Mucosa of descending colon (tissue), 3 donors: ENCODE data around the gene BCL11B. TPM values are rescaled to one million over a fixed set of nuclear protein-coding genes. Genes with fewer than 3 reads are reported as not detected.

ENCODE experiments used
- ATAC-seq: fragments of 200-7000 bp; cut with Tn5 transposase; one replicate; pipeline ENCODE4 v1.9.1; 2020; ENCODE audit warnings: mild to moderate bottlenecking, moderate library complexity
- DNase-seq, 3 donors: peaks; one replicate each; pipeline ENCODE4 v3.0.0-alpha.2; 2020
- H3K36me3 ChIP-seq: fragments of 200-600 bp; one replicate; pipeline ENCODE4 v1.8.0; 2021; ENCODE audit warnings: low read depth, mild to moderate bottlenecking
- H3K4me1 ChIP-seq: fragments of 200-600 bp; one replicate; pipeline ENCODE4 v1.8.0; 2021; ENCODE audit warnings: low read depth, mild to moderate bottlenecking
- H3K4me3 ChIP-seq: fragments of 200-600 bp; one replicate; pipeline ENCODE4 v1.8.0; 2021; ENCODE audit warnings: mild to moderate bottlenecking
- H3K9me3 ChIP-seq: fragments of 200-600 bp; one replicate; pipeline ENCODE4 v1.8.0; 2021; ENCODE audit warnings: mild to moderate bottlenecking
- intact Hi-C, 2 donors: fragments of 100-400 bp; cut with DNase I in 1 of 2; cut with micrococcal nuclease in 1 of 2; formaldehyde crosslinking; loops; one replicate each; pipeline versions ENCODE4 v1.11.0 to v1.11.1; 2022; cut with DNase I, micrococcal nuclease
- long read RNA-seq, 2 donors: library from polyadenylated mRNA; unstranded; transcript quantifications; one replicate each; pipeline ENCODE4 v2.0.0, GENCODE V29; 2019 to 2021
- total RNA-seq, 3 donors: library from RNA; stranded (reverse); fragmentation: NEBNext Ultra II Directional in 2 of 3; extraction: Animal tissue kit (Norgen Biotek cat#: 25700) in 2 of 3; gene quantifications; one replicate each; pipeline versions ENCODE4 v1.2.1 to v1.2.4, GENCODE V29; 2021 to 2023
- TF ChIP-seq, protein P1 (sequence below): fragments of 200-600 bp; IDR thresholded peaks from one replicate; pipeline ENCODE4 v1.8.0; 2022; ENCODE audit warnings: antibody characterized with exemption, mild to moderate bottlenecking
- donor health status: DM: no; HTN: no; CAD: no; lungs with moderate emphysema.
- donor health status: DM: no; HTN: no; CAD: no.
- donor health status: DM: no; HTN: yes; CAD: no.

The BCL11B gene
- 1 to 10 TPM; 2.5 to 5.6 (median 4.9) TPM for total RNA-seq
- long read RNA-seq, donor 1, result 0 reads
- long read RNA-seq, donor 2, partial matches to known transcripts, result 1 of 2 reads
- long read RNA-seq, donor 2, other reads (novel, unspliced or antisense), result 1 of 2 reads

- peak; percentile 64 for ATAC-seq
- H3K36me3 ChIP-seq, result no peaks in the 10 kb centered on the region
- H3K9me3 ChIP-seq, result no peaks in the 10 kb centered on the region
- DNase-seq, result peak; percentile 88 to 92 (median 90)
- TF ChIP-seq, protein P1, sequence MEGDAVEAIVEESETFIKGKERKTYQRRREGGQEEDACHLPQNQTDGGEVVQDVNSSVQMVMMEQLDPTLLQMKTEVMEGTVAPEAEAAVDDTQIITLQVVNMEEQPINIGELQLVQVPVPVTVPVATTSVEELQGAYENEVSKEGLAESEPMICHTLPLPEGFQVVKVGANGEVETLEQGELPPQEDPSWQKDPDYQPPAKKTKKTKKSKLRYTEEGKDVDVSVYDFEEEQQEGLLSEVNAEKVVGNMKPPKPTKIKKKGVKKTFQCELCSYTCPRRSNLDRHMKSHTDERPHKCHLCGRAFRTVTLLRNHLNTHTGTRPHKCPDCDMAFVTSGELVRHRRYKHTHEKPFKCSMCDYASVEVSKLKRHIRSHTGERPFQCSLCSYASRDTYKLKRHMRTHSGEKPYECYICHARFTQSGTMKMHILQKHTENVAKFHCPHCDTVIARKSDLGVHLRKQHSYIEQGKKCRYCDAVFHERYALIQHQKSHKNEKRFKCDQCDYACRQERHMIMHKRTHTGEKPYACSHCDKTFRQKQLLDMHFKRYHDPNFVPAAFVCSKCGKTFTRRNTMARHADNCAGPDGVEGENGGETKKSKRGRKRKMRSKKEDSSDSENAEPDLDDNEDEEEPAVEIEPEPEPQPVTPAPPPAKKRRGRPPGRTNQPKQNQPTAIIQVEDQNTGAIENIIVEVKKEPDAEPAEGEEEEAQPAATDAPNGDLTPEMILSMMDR, result no peak
- H3K4me3 ChIP-seq, result peak within 1 kb of the TSS; percentile 40
- intact Hi-C loops, result no loop called here
- peaks cover 17% of the 10 kb centered on the region for H3K4me1 ChIP-seq
Observed at GRCh38 chr14:99271951-99272631, at the start of gene BCL11B. TSS of gene BCL11B (minus strand) at chr14:99272197. CDS start at chr14:99271218, 979 bp downstream.

DNA sequence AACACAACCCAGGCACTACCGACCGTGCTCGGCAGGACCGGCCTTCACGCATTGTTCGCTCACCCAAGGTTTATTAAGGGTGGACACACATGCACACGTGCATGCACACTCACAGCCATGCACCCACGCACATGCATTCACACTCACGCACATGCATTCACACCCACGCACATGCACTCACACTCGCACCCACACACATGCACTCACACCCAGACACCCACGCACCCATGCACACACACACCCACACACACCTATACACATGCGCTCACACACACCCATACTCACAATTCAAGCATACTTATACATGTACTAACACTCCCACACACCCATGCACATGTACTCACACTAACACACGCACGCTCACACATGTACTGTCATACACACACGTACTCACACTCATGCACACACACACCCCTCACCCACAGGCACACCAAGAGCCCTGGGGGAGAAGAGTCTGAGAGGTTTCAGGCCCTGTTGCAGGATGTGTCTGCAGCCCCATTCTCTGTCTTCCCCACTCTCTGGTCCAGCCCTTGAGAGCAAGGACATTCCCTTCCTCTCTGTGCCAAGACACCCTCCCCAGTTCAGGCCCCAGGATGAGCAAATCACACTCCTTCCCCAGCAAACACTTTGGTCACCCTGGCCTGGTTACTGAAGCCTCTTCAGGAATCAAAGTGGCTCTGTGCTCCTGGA is 49.4 kb upstream of the BCL11B start:
- no peak for ATAC-seq
- Histone ChIP-seq H3K4me1 (peaks cover 23% of the 10 kb centered on the region), H3K36me3 (no peaks in the 10 kb centered on the region), H3K4me3 (no peak overlapping the region), H3K9me3 (no peaks in the 10 kb centered on the region)
- TF ChIP-seq, protein P1, result no peak
- DNase-seq, result no peak
- intact Hi-C loops, result no loop called here

DNA sequence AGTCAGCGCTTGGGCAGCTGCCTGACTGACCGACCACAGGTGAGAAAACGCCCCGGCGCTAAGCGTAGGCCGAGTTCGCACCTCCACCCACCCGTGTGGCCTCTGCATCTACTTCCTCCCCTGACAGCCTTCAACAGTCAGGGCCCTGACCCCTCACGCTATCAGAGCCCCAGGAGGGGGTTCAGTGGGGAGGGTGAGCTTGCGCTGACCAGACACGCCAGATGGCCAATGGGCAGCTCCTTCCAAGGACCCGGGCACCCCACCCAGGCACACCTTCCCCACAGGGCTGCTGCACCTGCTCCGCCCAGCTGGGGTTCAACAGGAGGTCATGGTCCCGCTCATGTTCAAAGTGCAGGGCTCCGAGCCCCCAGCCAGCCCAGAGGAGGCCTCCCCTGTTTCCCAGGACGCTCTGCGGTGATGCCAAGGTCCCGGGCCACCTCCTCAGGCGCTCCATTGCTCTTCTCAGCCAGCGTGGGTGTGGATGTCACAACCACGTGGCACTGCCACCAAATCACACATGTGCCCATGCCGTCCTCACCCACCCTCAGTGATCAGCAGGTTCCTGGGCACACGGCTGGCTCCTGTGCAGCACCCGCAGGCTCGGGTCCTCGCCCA is 48.7 kb upstream of the BCL11B start:
- peaks cover 29% of the 10 kb centered on the region for H3K4me1 ChIP-seq
- H3K36me3 ChIP-seq, result no peaks in the 10 kb centered on the region
- ATAC-seq (no peak), DNase-seq (peak; percentile 53 to 67 (median 64))
- H3K4me3 ChIP-seq, result no peak overlapping the region
- TF ChIP-seq, protein P1, result no peak
- H3K9me3 ChIP-seq, result no peaks in the 10 kb centered on the region
- intact Hi-C loops, result no loop called here

DNA sequence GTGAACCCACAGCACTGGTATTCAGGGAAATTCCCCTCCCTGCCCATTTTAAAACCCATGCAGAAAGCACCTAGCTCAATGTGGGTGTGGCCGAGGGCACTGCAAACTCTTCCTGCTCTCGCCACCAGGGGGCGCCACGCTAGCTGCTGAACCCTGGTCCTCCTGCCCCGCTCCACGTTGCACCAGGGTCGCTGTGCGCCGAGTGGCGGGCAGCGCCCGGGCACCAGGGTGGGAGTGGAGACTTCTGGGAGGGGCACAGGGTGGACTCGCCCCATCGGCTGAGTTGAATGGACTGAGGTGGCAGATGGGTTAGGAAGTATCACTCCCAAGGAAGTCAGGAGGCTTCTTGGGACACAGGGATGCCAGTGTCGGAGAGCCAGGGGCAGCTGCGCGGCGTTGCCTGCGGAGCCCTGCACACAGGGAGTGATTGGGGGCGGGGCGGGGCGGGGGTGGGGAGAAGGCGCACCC is 48.1 kb upstream of the BCL11B start:
- Histone ChIP-seq H3K9me3 (no peaks in the 10 kb centered on the region), H3K4me3 (no peak overlapping the region), H3K4me1 (peaks cover 33% of the 10 kb centered on the region), H3K36me3 (no peaks in the 10 kb centered on the region)
- DNase-seq (peak; percentile 76 to 87 (median 79)), ATAC-seq (peak; percentile 49)
- TF ChIP-seq, protein P1, result peak; percentile 76
- intact Hi-C loops, result no loop called here

- no peak for DNase-seq
Observed at GRCh38 chr14:99318959-99319295, 46.9 kb upstream of the BCL11B start.

More at GRCh38 chr14:99318959-99319295, 46.9 kb upstream of the BCL11B start:
- no peaks in the 10 kb centered on the region for H3K36me3 ChIP-seq
- no peak for ATAC-seq
- H3K9me3 ChIP-seq, result no peaks in the 10 kb centered on the region
- peaks cover 33% of the 10 kb centered on the region for H3K4me1 ChIP-seq
- TF ChIP-seq, protein P1, result no peak
- no peak overlapping the region for H3K4me3 ChIP-seq
- intact Hi-C loops, result no loop called here
